NCI-H774 (cell line): ENCODE results near the gene ZDHHC8.

Experiments
- DNase-seq: peaks from one replicate; lab custom pipeline; 2025; lab: John Stamatoyannopoulos, UW

The ZDHHC8 gene

GRCh38 chr22:20196094-20196842 is 64.7 kb downstream of the ZDHHC8 start:
- no peak for DNase-seq
